Peyer's patch (tissue), 4 donors: Measurements from ENCODE around the gene CSF2RB. TPM values are rescaled to one million over a fixed set of nuclear protein-coding genes. Genes with fewer than 3 reads are reported as not detected.

Experiments
- DNase-seq, 3 donors: peaks; one replicate each; pipeline ENCODE4 v3.0.0-alpha.2; 2017 to 2019
- H3K27ac ChIP-seq, 4 donors: fragments of 200-600 bp; sonication (generic); one replicate each; pipeline ENCODE4 v1.5.1; 2016 to 2019
- H3K27me3 ChIP-seq, 2 donors: fragments of 200-600 bp; sonication (generic); one replicate each; pipeline ENCODE4 v1.5.1; 2019
- H3K36me3 ChIP-seq, 3 donors: fragments of 200-600 bp; sonication (generic); one replicate each; pipeline ENCODE4 v1.5.1; 2016 to 2019
- H3K4me1 ChIP-seq, 4 donors: fragments of 200-600 bp; sonication (generic); one replicate each; pipeline ENCODE4 v1.5.1; 2016 to 2019
- H3K4me3 ChIP-seq, 4 donors: fragments of 200-600 bp; sonication (generic); 1 replicate in 3 of 4; 2 replicates in 1 of 4; pipeline ENCODE4 v1.5.1; 2016 to 2019; ENCODE audit warnings: mild to moderate bottlenecking in 1 of 4
- H3K9me3 ChIP-seq, 4 donors: fragments of 200-600 bp; sonication (generic); one replicate each; pipeline ENCODE4 v1.5.1; 2016 to 2019; ENCODE audit warnings: mild to moderate bottlenecking in 1 of 4
- POLR2A ChIP-seq, 2 donors: fragments of 450-650 bp; IDR thresholded peaks; one replicate each; pipeline ENCODE4 v1.5.1; 2017; ENCODE audit warnings: antibody characterized with exemption in 2 of 2, mild to moderate bottlenecking in 2 of 2, moderate library complexity in 2 of 2
- total RNA-seq, 4 donors: library from RNA; depleted of rRNA; stranded (reverse); fragments of >200 nt; gene quantifications; one replicate each; pipeline ENCODE4 v1.1.0, GENCODE V29; 2016
- TF ChIP-seq, protein P1 (sequence below), 6 experiments: fragments of 450-650 bp in 4 of 6; fragments of 200-600 bp in 2 of 6; sonication (generic) in 1 of 6; IDR thresholded peaks; one replicate each; pipeline ENCODE4 v1.5.1; 2017 to 2019; ENCODE audit warnings: antibody characterized with exemption in 6 of 6, mild to moderate bottlenecking in 3 of 6, moderate library complexity in 1 of 6

The CSF2RB gene
- total RNA-seq, 4 donors from 2014 or later, result 0.88 to 24.8 (median 4.3) TPM

- Histone ChIP-seq H3K4me3 (no peak overlapping the region), H3K36me3 (no peaks in the 10 kb centered on the region), H3K27ac (no peak overlapping the region), H3K4me1 (peaks cover 0 to 9% (median 0%) of the 10 kb centered on the region in 4 donors), H3K27me3 (no peaks in the 10 kb centered on the region), H3K9me3 (no peaks in the 10 kb centered on the region)
- TF ChIP-seq, protein P1, sequence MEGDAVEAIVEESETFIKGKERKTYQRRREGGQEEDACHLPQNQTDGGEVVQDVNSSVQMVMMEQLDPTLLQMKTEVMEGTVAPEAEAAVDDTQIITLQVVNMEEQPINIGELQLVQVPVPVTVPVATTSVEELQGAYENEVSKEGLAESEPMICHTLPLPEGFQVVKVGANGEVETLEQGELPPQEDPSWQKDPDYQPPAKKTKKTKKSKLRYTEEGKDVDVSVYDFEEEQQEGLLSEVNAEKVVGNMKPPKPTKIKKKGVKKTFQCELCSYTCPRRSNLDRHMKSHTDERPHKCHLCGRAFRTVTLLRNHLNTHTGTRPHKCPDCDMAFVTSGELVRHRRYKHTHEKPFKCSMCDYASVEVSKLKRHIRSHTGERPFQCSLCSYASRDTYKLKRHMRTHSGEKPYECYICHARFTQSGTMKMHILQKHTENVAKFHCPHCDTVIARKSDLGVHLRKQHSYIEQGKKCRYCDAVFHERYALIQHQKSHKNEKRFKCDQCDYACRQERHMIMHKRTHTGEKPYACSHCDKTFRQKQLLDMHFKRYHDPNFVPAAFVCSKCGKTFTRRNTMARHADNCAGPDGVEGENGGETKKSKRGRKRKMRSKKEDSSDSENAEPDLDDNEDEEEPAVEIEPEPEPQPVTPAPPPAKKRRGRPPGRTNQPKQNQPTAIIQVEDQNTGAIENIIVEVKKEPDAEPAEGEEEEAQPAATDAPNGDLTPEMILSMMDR (IDR thresholded peaks at IDR 0.05), result no peak
- no peak for TF ChIP-seq POLR2A (IDR thresholded peaks at IDR 0.05)
- no peak for DNase-seq
Measured at GRCh38 chr22:36922711-36923110, 9.3 kb downstream of the CSF2RB start.

GRCh38 chr22:36923131-36923788 lies 9.8 kb downstream of the CSF2RB start:
- H3K4me1 ChIP-seq, result peaks cover 0 to 9% (median 0%) of the 10 kb centered on the region in 4 donors
- no peak overlapping the region for H3K4me3 ChIP-seq
- no peaks in the 10 kb centered on the region for H3K36me3 ChIP-seq
- H3K27me3 ChIP-seq, result no peaks in the 10 kb centered on the region
- no peak overlapping the region for H3K27ac ChIP-seq
- no peak for DNase-seq
- no peak for TF ChIP-seq POLR2A (IDR thresholded peaks at IDR 0.05)
- TF ChIP-seq, protein P1 (IDR thresholded peaks at IDR 0.05), result no peak
- no peaks in the 10 kb centered on the region for H3K9me3 ChIP-seq

GRCh38 chr22:36924151-36924698 lies 10.8 kb downstream of the CSF2RB start:
- no peak for DNase-seq
- no peak for TF ChIP-seq POLR2A (IDR thresholded peaks at IDR 0.05)
- TF ChIP-seq, protein P1 (IDR thresholded peaks at IDR 0.05), result no peak
- Histone ChIP-seq H3K4me1 (peaks cover 0 to 9% (median 0%) of the 10 kb centered on the region in 4 donors), H3K27me3 (no peaks in the 10 kb centered on the region), H3K27ac (no peak overlapping the region), H3K4me3 (no peak overlapping the region), H3K36me3 (no peaks in the 10 kb centered on the region), H3K9me3 (no peaks in the 10 kb centered on the region)

DNA sequence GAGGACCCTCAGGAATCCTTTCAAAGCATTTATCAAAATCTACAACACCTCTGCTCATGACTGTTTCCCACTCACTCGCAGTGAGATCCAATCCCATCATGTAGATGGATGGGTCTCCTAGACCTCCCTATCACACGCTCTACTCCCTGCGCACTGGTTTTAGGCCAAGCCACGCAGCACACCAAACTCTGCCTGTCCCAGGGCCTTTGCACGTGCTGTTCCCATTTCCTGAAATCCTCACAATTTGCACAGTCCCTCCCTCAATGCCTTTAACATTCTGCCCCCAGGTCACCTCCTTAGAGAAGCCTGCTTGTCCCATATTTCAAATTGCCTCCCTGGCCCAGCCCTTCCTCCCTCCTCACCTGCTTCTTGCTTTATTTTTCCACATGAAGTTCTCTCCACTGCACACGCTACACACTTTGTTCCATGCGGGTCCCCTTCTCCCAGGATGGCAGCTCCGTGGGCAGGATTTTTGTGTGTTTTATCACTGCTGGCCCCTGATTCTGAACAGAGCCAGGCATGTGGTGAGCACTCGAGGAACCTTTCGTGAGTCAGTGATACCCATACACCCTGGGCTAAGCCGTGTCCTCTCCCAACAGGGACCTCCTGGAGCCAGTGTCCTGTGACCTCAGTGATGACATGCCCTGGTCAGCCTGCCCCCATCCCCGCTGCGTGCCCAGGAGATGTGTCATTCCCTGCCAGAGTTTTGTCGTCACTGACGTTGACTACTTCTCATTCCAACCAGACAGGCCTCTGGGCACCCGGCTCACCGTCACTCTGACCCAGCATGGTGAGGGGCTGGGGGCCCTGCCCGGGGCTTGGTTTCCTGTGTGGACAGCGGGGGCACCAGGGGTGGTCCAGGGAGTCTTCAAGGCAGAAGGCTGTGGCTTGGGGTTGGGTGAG lies 12.2 kb downstream of the CSF2RB start:
- H3K36me3 ChIP-seq, result no peaks in the 10 kb centered on the region
- no peaks in the 10 kb centered on the region for H3K27me3 ChIP-seq
- no peak overlapping the region for H3K4me3 ChIP-seq
- no peak overlapping the region for H3K27ac ChIP-seq
- no peak for DNase-seq
- H3K4me1 ChIP-seq, result peaks cover 0 to 9% (median 0%) of the 10 kb centered on the region in 4 donors
- TF ChIP-seq POLR2A (IDR thresholded peaks at IDR 0.05), result no peak
- TF ChIP-seq, protein P1 (IDR thresholded peaks at IDR 0.05), result no peak
- H3K9me3 ChIP-seq, result no peaks in the 10 kb centered on the region

DNA sequence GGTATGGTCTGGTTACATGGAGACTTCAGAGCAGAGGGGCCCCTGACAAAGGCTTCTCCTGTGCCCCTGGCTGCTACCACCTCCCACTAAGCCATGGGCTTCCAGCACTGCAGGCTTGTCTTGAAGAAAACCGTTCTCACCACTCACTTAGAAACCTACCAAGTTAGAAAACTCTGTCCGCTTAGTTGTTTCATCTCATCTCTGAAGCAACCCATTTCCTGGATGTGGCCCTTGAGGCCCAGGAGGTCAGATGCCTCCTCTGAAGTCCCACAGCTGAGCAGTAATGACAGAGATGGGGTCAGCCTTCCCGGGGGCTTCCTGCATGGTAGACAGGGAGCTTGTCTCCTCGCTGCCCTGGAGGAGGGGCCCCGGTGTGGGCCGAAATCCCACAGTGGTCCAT lies 12.9 kb downstream of the CSF2RB start:
- Histone ChIP-seq H3K27ac (no peak overlapping the region), H3K4me1 (peaks cover 0 to 9% (median 0%) of the 10 kb centered on the region in 4 donors), H3K27me3 (no peaks in the 10 kb centered on the region), H3K9me3 (no peaks in the 10 kb centered on the region), H3K4me3 (no peak overlapping the region), H3K36me3 (no peaks in the 10 kb centered on the region)
- TF ChIP-seq, protein P1 (IDR thresholded peaks at IDR 0.05), result no peak
- TF ChIP-seq POLR2A (IDR thresholded peaks at IDR 0.05), result no peak
- no peak for DNase-seq
